PC-3 (cell line): ENCODE results near the gene HRC. TPM values are rescaled to one million over a fixed set of nuclear protein-coding genes. Genes with fewer than 3 reads are reported as not detected.

Source experiments
- ATAC-seq: fragments of 200-7000 bp; cut with Tn5 transposase; 2 replicates; pipeline ENCODE4 v1.9.1; 2020; ENCODE audit warnings: mild to moderate bottlenecking, moderate library complexity
- BruUV-seq: library from RNA; stranded (reverse); fragments of 400-500 nt; replicated peaks from 2 replicates; lab custom pipeline; 2021; lab: Mats Ljungman, UMichigan
- CTCF ChIA-PET: fragments of 300-600 bp; sonication (Branson Sonifier 250); formaldehyde crosslinking; loops from one replicate; lab custom pipeline; 2022; ENCODE audit warnings: antibody characterized with exemption; lab: Charles Lee
- POLR2A ChIA-PET: fragments of 300-600 bp; sonication (Branson Sonifier 250); formaldehyde crosslinking; loops from one replicate; lab custom pipeline; 2022; ENCODE audit warnings: antibody characterized with exemption; ENCODE audit not compliant: unreplicated experiment; lab: Charles Lee
- DNase-seq: peaks from one replicate; pipeline ENCODE4 v3.0.0-alpha.2; 2015
- H2AFZ ChIP-seq: fragments of 300-600 bp; sonication (generic); 2 replicates; pipeline ENCODE4 v1.6.0; 2016; ENCODE audit warnings: antibody characterized with exemption, low read length
- H3F3A ChIP-seq: fragments of 300-600 bp; sonication (generic); one replicate; pipeline ENCODE4 v1.6.0; 2017; ENCODE audit warnings: antibody characterized with exemption, low read length, control low read depth, mild to moderate bottlenecking; ENCODE audit not compliant: unreplicated experiment
- H3K27ac ChIP-seq: fragments of 300-600 bp; sonication (generic); 2 replicates; pipeline ENCODE4 v1.5.1; 2016; ENCODE audit warnings: mild to moderate bottlenecking, low read length
- H3K27me3 ChIP-seq: fragments of 300-600 bp; sonication (generic); 2 replicates; pipeline ENCODE4 v1.6.1; 2016; ENCODE audit warnings: low read length, mixed read lengths
- H3K36me3 ChIP-seq: fragments of 300-600 bp; sonication (generic); 2 replicates; pipeline ENCODE4 v1.6.1; 2016; ENCODE audit warnings: low read depth, mixed run types, low read length, mixed read lengths
- H3K4me1 ChIP-seq: fragments of 300-600 bp; sonication (generic); 2 replicates; pipeline ENCODE4 v1.5.1; 2016; ENCODE audit warnings: low read length; ENCODE audit not compliant: insufficient read depth
- H3K4me2 ChIP-seq: fragments of 300-600 bp; sonication (generic); 2 replicates; pipeline ENCODE4 v1.6.0; 2016; ENCODE audit warnings: low read length
- H3K4me3 ChIP-seq: fragments of 300-600 bp; sonication (generic); 2 replicates; pipeline ENCODE4 v1.5.1; 2016; ENCODE audit warnings: mild to moderate bottlenecking, low read length, mixed read lengths
- H3K79me2 ChIP-seq: fragments of 300-600 bp; sonication (generic); 2 replicates; pipeline ENCODE4 v1.6.1; 2017; ENCODE audit warnings: low read length, mixed read lengths
- H3K9ac ChIP-seq: fragments of 300-600 bp; sonication (generic); 2 replicates; pipeline ENCODE4 v1.6.0; 2016; ENCODE audit warnings: mild to moderate bottlenecking, low read length
- H3K9me2 ChIP-seq: fragments of 300-600 bp; sonication (generic); replicated peaks from 2 replicates; pipeline ENCODE4 v1.6.1; 2016; ENCODE audit warnings: mixed run types, low read length, mixed read lengths
- H3K9me3 ChIP-seq: fragments of 300-600 bp; sonication (generic); 2 replicates; pipeline ENCODE4 v1.6.1; 2016; ENCODE audit warnings: low read length, mixed read lengths
- H4K20me1 ChIP-seq: fragments of 300-600 bp; sonication (generic); 2 replicates; pipeline ENCODE4 v1.6.1; 2016; ENCODE audit warnings: low read length, mixed read lengths
- CTCF ChIP-seq: fragments of 300-600 bp; sonication (generic); conservative IDR thresholded peaks from 2 replicates; pipeline ENCODE4 v1.5.1; 2017; ENCODE audit warnings: antibody characterized with exemption, low read depth, mild to moderate bottlenecking, low read length
- EZH2 ChIP-seq: fragments of 300-600 bp; sonication (generic); IDR thresholded peaks from one replicate; pipeline ENCODE4 v1.6.1; 2017; ENCODE audit warnings: antibody characterized with exemption, mild to moderate bottlenecking, low read length; ENCODE audit not compliant: unreplicated experiment
- EZH2phosphoT487 ChIP-seq: fragments of 300-600 bp; sonication (generic); IDR thresholded peaks from 2 replicates; pipeline ENCODE4 v1.6.1; 2018; ENCODE audit warnings: mild to moderate bottlenecking, antibody characterized with exemption, low read length, borderline replicate concordance
- intact Hi-C: fragments of 100-400 bp; cut with micrococcal nuclease; formaldehyde crosslinking; loops from 2 replicates; pipeline ENCODE4 v1.9.0; 2023
- total RNA-seq: library from RNA; depleted of rRNA; stranded (reverse); fragments of >200 nt; gene quantifications from 2 replicates; pipeline ENCODE4 v1.2.3, GENCODE V29; 2014; rRNA removed

HRC gene
- total RNA-seq, 1 experiment from 2014 or later: not detected

GRCh38 chr19:49103331-49104085 is 51.7 kb downstream of the HRC start:
- Histone ChIP-seq H3K36me3 (peaks cover 47% of the 10 kb centered on the region), H3K4me3 (no peak overlapping the region), H3K4me1 (no peaks in the 10 kb centered on the region), H3K27ac (no peak overlapping the region), H3K9me2 (no peaks in the 10 kb centered on the region), H3F3A (no peaks in the 10 kb centered on the region), H3K79me2 (peaks cover under 1% of the 10 kb centered on the region), H4K20me1 (peaks cover 2% of the 10 kb centered on the region), H3K9me3 (no peaks in the 10 kb centered on the region), H2AFZ (no peak overlapping the region), H3K9ac (no peak overlapping the region), H3K4me2 (no peak overlapping the region), H3K27me3 (no peaks in the 10 kb centered on the region)
- intact Hi-C loops: no loop called here
- ATAC-seq (no peak), DNase-seq (no peak)
- BruUV-seq: no TSS peak
- ChIA-PET CTCF (no interaction called here), POLR2A (no interaction called here)
- TF ChIP-seq EZH2phosphoT487 (no peak), EZH2 (no peak), CTCF (no peak)

- intact Hi-C loops: no loop called here
- H4K20me1 ChIP-seq: peaks cover 8% of the 10 kb centered on the region
- CTCF ChIA-PET: no interaction called here
Measured at GRCh38 chr19:49102303-49102702, 52.9 kb downstream of the HRC start.

More at GRCh38 chr19:49102303-49102702, 52.9 kb downstream of the HRC start:
- no peak overlapping the region for H3K4me2 ChIP-seq
- no peaks in the 10 kb centered on the region for H3K9me3 ChIP-seq
- peaks cover 8% of the 10 kb centered on the region for H3K79me2 ChIP-seq
- no peak overlapping the region for H3K9ac ChIP-seq
- POLR2A ChIA-PET: no interaction called here
- ATAC-seq: no peak
- H3K4me1 ChIP-seq: peaks cover 4% of the 10 kb centered on the region
- no peak overlapping the region for H2AFZ ChIP-seq
- BruUV-seq: no TSS peak
- DNase-seq: no peak
- no peaks in the 10 kb centered on the region for H3K9me2 ChIP-seq
- H3K27ac ChIP-seq: no peak overlapping the region
- H3K36me3 ChIP-seq: peaks cover 49% of the 10 kb centered on the region
- H3K27me3 ChIP-seq: no peaks in the 10 kb centered on the region
- TF ChIP-seq CTCF: no peak
- TF ChIP-seq EZH2: no peak
- TF ChIP-seq EZH2phosphoT487: no peak
- H3F3A ChIP-seq: peaks cover 3% of the 10 kb centered on the region
- H3K4me3 ChIP-seq: no peak overlapping the region

Other genes starting within 250 kb of the HRC start
- 1.6 and 1.8 TPM in 2 replicates for gene DHDH, start 221.7 kb downstream of the HRC start, total RNA-seq
- gene BAX, start 200.5 kb downstream of the HRC start, total RNA-seq: 43.0 and 44.8 TPM in 2 replicates
- gene FTL, start 190.1 kb downstream of the HRC start, total RNA-seq: 1,109 and 1,250 TPM in 2 replicates
- gene GYS1, start 162.1 kb downstream of the HRC start, total RNA-seq: 38.6 and 54.0 TPM in 2 replicates
- 291 and 421 TPM in 2 replicates for gene RUVBL2, start 161.5 kb downstream of the HRC start, total RNA-seq
- not detected in 2 replicates for gene LHB, start 138.3 kb downstream of the HRC start, total RNA-seq
- not detected in 2 replicates for gene CGB3, start 131.1 kb downstream of the HRC start, total RNA-seq
- not detected in 2 replicates for gene CGB2, start 123.5 kb downstream of the HRC start, total RNA-seq
- 0.95 TPM in 1 of 2 replicates, not detected in the other for gene CGB1, start 118.5 kb downstream of the HRC start, total RNA-seq
- gene CGB5, start 111.5 kb downstream of the HRC start, total RNA-seq: 0.52 TPM in 1 of 2 replicates, not detected in the other
- gene CGB8, start 106.3 kb downstream of the HRC start, total RNA-seq: 1.2 and 2.2 TPM in 2 replicates
- gene CGB7, start 97.6 kb downstream of the HRC start, total RNA-seq: 0.04 and 0.63 TPM in 2 replicates
- 0.18 and 1.6 TPM in 2 replicates for gene NTF4, start 90.6 kb downstream of the HRC start, total RNA-seq
- not detected in 2 replicates for gene KCNA7, start 82.7 kb downstream of the HRC start, total RNA-seq
- gene SNRNP70, start 69.9 kb downstream of the HRC start, total RNA-seq: 367 and 485 TPM in 2 replicates
- gene LIN7B, start 41.0 kb downstream of the HRC start, total RNA-seq: 5.8 and 11.6 TPM in 2 replicates
- gene C19orf73, start 36.3 kb downstream of the HRC start, total RNA-seq: 0.15 TPM in 1 of 2 replicates, not detected in the other
- 56.3 and 59.0 TPM in 2 replicates for gene PPFIA3, start 35.9 kb downstream of the HRC start, total RNA-seq
- gene TRPM4, start 2.4 kb upstream of the HRC start, total RNA-seq: 30.0 and 40.4 TPM in 2 replicates
- not detected in 2 replicates for gene SLC6A16, start 169.8 kb upstream of the HRC start, total RNA-seq
- not detected in 2 replicates for gene CD37, start 180.0 kb upstream of the HRC start, total RNA-seq
- 56.2 and 72.2 TPM in 2 replicates for gene TEAD2, start 207.0 kb upstream of the HRC start, total RNA-seq
- 2.4 and 4.2 TPM in 2 replicates for gene DKKL1, start 208.5 kb upstream of the HRC start, total RNA-seq
- gene KASH5, start 232.9 kb upstream of the HRC start, total RNA-seq: not detected in 2 replicates